ENCODE results near the gene KIF26B.

- TF ChIP-seq CTCF (IDR thresholded peaks at IDR 0.05; ENCODE audit: low read depth, low read length) (no peak), EZH2phosphoT487 (IDR thresholded peaks at IDR 0.05; ENCODE audit: low read depth) (no peak)
Observed at GRCh38 chr1:245361951-245362350, 207.2 kb downstream of the KIF26B start.

Measured in OCI-LY3 (cell line).